Endothelial cell of umbilical vein (primary cell): ENCODE measurements around the gene PCP2.

Experiments
- CTCF ChIP-seq, 2 donors: IDR thresholded peaks; 1 replicate in 1 of 2; 2 replicates in 1 of 2; pipeline ENCODE4 v1.5.1; 2011; ENCODE audit warnings: low read length in 2 of 2, mild to moderate bottlenecking in 2 of 2, moderate library complexity in 2 of 2, control low read depth in 1 of 2, inconsistent platforms in 1 of 2, low read depth in 1 of 2; ENCODE audit not compliant: insufficient read depth in 1 of 2; ENCODE audit errors: extremely low read depth in 1 of 2
- FOS ChIP-seq: IDR thresholded peaks from 2 replicates; pipeline ENCODE4 v1.6.1; 2011; ENCODE audit warnings: mild to moderate bottlenecking, low read length, moderate library complexity, borderline replicate concordance; ENCODE audit not compliant: insufficient read depth
- POLR2A ChIP-seq: IDR thresholded peaks from 2 replicates; pipeline ENCODE4 v1.6.1; 2012; ENCODE audit warnings: low read depth, mild to moderate bottlenecking, control low read depth, low read length

- no peak for TF ChIP-seq CTCF (IDR thresholded peaks at IDR 0.05; ENCODE audit: extremely low read depth in 1 of 2, insufficient read depth in 1 of 2, low read depth in 1 of 2, low read length in 2 of 2)
- TF ChIP-seq POLR2A = no peak
- TF ChIP-seq FOS = no peak
Measured at GRCh38 chr19:7647156-7647555, 13.6 kb upstream of the PCP2 start.
